Cardiac fibroblast (primary cell): Measurements from ENCODE around the gene CYB5D1.

Source experiments
- DNase-seq, 2 donors: peaks; one replicate each; pipeline versions ENCODE4 v3.0.0 to v3.0.0-alpha.2; 2010; ENCODE audit warnings: low read depth in 2 of 2
- H3K4me3 ChIP-seq, 2 donors: replicated peaks in 1 of 2; 1 replicate in 1 of 2; 2 replicates in 1 of 2; pipeline ENCODE4 v1.5.1; 2011; ENCODE audit warnings: low read depth in 2 of 2, low read length in 2 of 2, mild to moderate bottlenecking in 2 of 2, moderate library complexity in 1 of 2
- CTCF ChIP-seq: IDR thresholded peaks from one replicate; pipeline ENCODE4 v1.5.1; 2011; ENCODE audit warnings: low read depth, mild to moderate bottlenecking, low read length, inconsistent platforms

The CYB5D1 gene

GRCh38 chr17:7849751-7850504 is 7.9 kb upstream of the CYB5D1 start:
- TF ChIP-seq CTCF, result no peak
- H3K4me3 ChIP-seq, result no peak overlapping the region
- DNase-seq, result no peak

GRCh38 chr17:7850701-7851437 is 6.9 kb upstream of the CYB5D1 start:
- no peak for TF ChIP-seq CTCF
- no peak overlapping the region for H3K4me3 ChIP-seq
- DNase-seq, result no peak

DNA sequence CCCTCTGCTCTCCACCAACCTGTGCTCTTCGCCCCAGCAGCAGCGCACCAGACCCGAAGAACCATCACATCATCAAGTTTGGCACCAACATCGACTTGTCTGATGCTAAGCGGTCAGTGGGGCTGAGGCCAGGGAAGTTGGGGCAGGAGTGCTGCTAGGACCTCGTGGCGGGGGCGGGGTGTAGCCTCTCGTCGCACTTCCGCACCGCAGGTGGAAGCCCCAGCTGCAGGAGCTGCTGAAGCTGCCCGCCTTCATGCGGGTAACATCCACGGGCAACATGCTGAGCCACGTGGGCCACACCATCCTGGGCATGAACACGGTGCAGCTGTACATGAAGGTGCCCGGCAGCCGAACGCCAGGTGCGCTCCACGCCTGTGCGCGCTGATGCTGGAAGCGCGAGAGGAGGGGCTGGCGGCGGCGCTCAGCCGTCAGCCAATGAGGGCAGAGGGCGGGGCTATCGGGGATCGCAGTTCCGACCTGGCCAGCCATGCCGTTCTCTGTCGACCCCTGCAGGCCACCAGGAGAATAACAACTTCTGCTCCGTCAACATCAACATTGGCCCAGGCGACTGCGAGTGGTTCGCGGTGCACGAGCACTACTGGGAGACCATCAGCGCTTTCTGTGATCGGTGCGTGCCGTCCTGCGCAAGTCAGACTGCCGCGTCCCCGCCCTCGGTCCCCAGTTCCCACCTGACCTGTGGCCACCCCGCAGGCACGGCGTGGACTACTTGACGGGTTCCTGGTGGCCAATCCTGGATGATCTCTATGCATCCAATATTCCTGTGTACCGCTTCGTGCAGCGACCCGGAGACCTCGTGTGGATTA is 6.2 kb upstream of the CYB5D1 start:
- peak; percentile 97 for TF ChIP-seq CTCF
- peak; percentile 87 to 91 for DNase-seq
- H3K4me3 ChIP-seq, result no peak overlapping the region

DNA sequence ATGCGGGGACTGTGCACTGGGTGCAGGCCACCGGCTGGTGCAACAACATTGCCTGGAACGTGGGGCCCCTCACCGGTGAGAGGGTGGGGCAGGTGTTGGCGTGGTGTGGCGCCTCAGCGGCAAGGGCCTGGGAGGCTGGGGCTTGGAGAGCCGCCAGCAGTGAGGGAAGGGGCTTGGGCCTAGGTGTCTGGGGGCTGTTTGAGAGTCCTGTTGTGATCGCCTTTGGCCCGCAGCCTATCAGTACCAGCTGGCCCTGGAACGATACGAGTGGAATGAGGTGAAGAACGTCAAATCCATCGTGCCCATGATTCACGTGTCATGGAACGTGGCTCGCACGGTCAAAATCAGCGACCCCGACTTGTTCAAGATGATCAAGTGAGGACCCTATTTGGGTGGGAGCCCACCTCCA is 5.5 kb upstream of the CYB5D1 start:
- DNase-seq, result no peak
- H3K4me3 ChIP-seq, result no peak overlapping the region
- TF ChIP-seq CTCF, result no peak

DNA sequence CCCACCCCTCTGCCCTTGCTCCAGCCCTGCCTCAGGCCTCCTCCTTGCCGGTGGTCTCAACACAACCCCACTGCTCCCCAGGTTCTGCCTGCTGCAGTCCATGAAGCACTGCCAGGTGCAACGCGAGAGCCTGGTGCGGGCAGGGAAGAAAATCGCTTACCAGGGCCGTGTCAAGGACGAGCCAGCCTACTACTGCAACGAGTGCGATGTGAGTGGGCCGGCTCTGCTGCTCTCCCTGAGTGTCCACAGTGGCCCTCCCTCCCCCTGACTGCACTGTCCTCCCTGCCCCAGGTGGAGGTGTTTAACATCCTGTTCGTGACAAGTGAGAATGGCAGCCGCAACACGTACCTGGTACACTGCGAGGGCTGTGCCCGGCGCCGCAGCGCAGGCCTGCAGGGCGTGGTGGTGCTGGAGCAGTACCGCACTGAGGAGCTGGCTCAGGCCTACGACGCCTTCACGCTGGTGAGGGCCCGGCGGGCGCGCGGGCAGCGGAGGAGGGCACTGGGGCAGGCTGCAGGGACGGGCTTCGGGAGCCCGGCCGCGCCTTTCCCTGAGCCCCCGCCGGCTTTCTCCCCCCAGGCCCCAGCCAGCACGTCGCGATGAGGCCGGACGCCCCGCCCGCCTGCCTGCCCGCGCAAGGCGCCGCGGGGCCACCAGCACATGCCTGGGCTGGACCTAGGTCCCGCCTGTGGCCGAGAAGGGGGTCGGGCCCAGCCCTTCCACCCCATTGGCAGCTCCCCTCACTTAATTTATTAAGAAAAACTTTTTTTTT is 4.7 kb upstream of the CYB5D1 start:
- no peak for DNase-seq
- TF ChIP-seq CTCF, result no peak
- H3K4me3 ChIP-seq, result no peak overlapping the region

GRCh38 chr17:7853691-7854038 is 4.1 kb upstream of the CYB5D1 start:
- no peak for DNase-seq
- no peak for TF ChIP-seq CTCF
- no peak overlapping the region for H3K4me3 ChIP-seq
